ENCODE measurements around the gene SEPHS2. TPM values are rescaled to one million over a fixed set of nuclear protein-coding genes. Genes with fewer than 3 reads are reported as not detected.

The SEPHS2 gene
- total RNA-seq, 1 donor from 2014 or later, result 45.2 TPM

GRCh38 chr16:30418350-30419181 lies 27.1 kb downstream of the SEPHS2 start:
- H3K4me3 ChIP-seq (ENCODE audit: low read depth, low read length), result peak overlapping the region; percentile 45
- no peak for TF ChIP-seq CTCF (IDR thresholded peaks at IDR 0.05; ENCODE audit: insufficient read depth, low read length, poor library complexity, severe bottlenecking)
- H3K36me3 ChIP-seq (ENCODE audit: control insufficient read depth, insufficient read depth, low read length), result no peaks in the 10 kb centered on the region
- H3K27me3 ChIP-seq (ENCODE audit: control insufficient read depth, insufficient read depth, low read length), result no peaks in the 10 kb centered on the region
- no peak for DNase-seq (ENCODE audit: low read depth)

- peak; percentile 60 for DNase-seq (ENCODE audit: low read depth)
- Histone ChIP-seq H3K27me3 (ENCODE audit: control insufficient read depth, insufficient read depth, low read length) (no peaks in the 10 kb centered on the region), H3K4me3 (ENCODE audit: low read depth, low read length) (peak overlapping the region; percentile 45), H3K36me3 (ENCODE audit: control insufficient read depth, insufficient read depth, low read length) (no peaks in the 10 kb centered on the region)
- TF ChIP-seq CTCF (IDR thresholded peaks at IDR 0.05; ENCODE audit: insufficient read depth, low read length, poor library complexity, severe bottlenecking), result peak; percentile 11
Observed at GRCh38 chr16:30417529-30418349, 27.9 kb downstream of the SEPHS2 start.

- Histone ChIP-seq H3K4me3 (ENCODE audit: low read depth, low read length) (peak overlapping the region; percentile 45), H3K27me3 (ENCODE audit: control insufficient read depth, insufficient read depth, low read length) (no peaks in the 10 kb centered on the region), H3K36me3 (ENCODE audit: control insufficient read depth, insufficient read depth, low read length) (no peaks in the 10 kb centered on the region)
- no peak for DNase-seq (ENCODE audit: low read depth)
- TF ChIP-seq CTCF (IDR thresholded peaks at IDR 0.05; ENCODE audit: insufficient read depth, low read length, poor library complexity, severe bottlenecking), result no peak
Observed at GRCh38 chr16:30416624-30417528, 28.8 kb downstream of the SEPHS2 start.

- no peak for TF ChIP-seq CTCF (IDR thresholded peaks at IDR 0.05; ENCODE audit: insufficient read depth, low read length, poor library complexity, severe bottlenecking)
- no peaks in the 10 kb centered on the region for H3K27me3 ChIP-seq (ENCODE audit: control insufficient read depth, insufficient read depth, low read length)
- H3K36me3 ChIP-seq (ENCODE audit: control insufficient read depth, insufficient read depth, low read length), result peaks cover 2% of the 10 kb centered on the region
- DNase-seq (ENCODE audit: low read depth), result no peak
- no peak overlapping the region for H3K4me3 ChIP-seq (ENCODE audit: low read depth, low read length)
Observed at GRCh38 chr16:30416047-30416603, 29.5 kb downstream of the SEPHS2 start.

- Histone ChIP-seq H3K4me3 (ENCODE audit: low read depth, low read length) (no peak overlapping the region), H3K36me3 (ENCODE audit: control insufficient read depth, insufficient read depth, low read length) (peaks cover 2% of the 10 kb centered on the region), H3K27me3 (ENCODE audit: control insufficient read depth, insufficient read depth, low read length) (no peaks in the 10 kb centered on the region)
- TF ChIP-seq CTCF (IDR thresholded peaks at IDR 0.05; ENCODE audit: insufficient read depth, low read length, poor library complexity, severe bottlenecking), result no peak
- no peak for DNase-seq (ENCODE audit: low read depth)
Observed at GRCh38 chr16:30414159-30414558, 31.5 kb downstream of the SEPHS2 start.

All from kidney epithelial cell (primary cell).